HG03342 (cell line): ENCODE results near the gene LONP2.
"Not testable (repeated sequence)": the region's sequence is repeated elsewhere in the genome, so short reads cannot be mapped to it uniquely, and the experiment has no call there.

Experiments
- ATAC-seq: cut with Tn5 transposase; IDR thresholded peaks from one replicate; pipeline ENCODE4 v1.9.1; 2021; ENCODE audit warnings: mild to moderate bottlenecking, moderate library complexity; ENCODE audit not compliant: unreplicated experiment

LONP2 gene

DNA sequence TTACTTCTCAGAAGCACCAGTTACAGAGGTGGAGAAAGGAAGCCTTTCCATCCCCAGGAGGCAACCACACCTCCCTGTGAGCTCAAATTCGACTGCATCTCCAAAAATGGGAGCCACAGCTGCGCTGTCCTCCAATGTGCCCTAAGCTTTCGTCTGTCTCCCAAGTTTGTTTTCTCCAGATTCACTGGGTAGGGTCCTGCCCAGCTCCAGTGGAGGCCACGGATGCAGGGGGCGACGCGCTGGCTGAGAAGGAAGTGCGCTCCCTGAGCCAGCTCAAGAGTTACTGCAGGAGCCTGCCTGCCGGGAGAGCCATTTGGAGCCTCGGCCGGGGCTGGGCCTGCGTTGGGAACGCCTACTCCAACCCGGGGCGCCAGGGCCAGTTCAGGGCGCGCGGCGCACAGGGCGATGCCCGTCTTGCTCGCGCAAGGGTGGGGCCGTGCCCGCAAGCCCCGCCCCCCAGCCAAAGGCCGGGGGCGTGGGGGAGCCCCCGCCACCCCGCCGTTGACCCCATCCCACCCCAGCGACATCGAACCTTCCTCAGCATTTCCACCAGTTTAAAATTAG, 121.6 kb downstream of the LONP2 start:
- peak; percentile 91 for ATAC-seq

DNA sequence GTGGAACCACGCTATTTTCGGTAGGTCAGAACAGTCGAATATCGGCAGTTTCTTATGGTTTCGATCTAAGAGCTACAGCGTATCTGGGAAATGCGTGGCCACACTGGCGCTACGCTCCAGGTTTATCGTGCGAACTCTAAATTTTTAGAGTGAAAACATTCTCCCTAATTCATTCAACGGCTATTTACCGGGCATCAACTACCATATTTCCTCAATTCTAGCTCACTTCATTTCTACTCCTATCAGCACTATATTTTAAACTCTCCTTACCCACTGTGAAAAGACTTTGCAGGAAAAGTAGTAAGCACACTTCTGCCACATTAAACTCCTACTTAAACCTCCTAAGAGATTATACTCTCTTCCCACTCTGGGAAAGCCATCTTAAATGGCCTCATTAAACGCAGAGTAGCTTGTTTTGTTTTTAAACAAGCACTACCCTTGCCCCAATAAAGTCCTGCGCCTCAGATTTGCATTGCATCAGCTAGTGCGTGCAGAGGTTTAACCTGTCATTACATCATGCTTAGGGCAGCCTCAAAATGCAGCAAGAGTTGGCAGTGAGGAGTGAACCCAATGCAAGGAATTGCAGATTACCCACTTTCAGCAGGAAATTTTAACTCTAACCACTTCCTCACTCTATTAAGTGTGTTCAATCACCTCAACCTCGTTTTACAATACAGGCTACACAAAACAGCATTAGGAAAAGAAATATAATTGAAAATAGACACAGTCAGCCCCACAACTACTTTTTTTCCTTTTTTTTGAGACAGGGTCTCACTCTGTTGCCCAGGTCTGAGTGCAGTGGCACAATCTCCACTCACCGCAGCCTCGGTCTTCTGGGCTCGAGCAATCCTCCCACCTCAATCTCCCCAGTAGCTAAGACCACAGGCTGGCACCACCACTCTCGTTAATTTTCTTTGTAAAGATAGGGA, 122.3 kb downstream of the LONP2 start:
- ATAC-seq: peak; percentile 56

DNA sequence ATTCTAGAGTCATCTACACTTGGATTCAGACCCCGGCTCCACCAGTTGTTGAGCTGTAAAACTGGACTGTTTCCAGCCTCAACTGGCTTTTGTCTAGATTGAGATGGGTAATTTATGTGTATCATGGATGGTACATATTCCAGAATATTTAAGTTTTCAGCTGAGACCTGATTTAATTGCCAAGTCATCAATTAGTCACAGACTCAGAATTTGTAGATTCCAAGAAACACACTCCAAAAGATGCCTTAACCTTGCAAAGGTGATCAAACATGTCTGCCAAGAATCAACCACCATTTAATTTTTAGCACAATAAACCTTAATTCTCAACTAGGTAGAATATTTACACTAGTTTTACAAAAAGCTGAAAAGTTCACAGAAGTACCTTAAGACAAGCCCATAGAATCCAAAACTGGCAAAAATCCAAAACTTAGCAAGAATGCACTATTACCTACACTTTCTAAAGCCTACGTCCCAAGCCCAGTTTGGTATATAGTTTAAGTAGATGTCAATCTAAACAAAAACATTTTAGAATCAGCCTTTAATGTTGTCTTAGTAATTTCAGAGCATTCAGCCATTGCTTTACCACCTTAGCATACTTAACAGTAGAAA, 123.4 kb downstream of the LONP2 start:
- no peak for ATAC-seq

DNA sequence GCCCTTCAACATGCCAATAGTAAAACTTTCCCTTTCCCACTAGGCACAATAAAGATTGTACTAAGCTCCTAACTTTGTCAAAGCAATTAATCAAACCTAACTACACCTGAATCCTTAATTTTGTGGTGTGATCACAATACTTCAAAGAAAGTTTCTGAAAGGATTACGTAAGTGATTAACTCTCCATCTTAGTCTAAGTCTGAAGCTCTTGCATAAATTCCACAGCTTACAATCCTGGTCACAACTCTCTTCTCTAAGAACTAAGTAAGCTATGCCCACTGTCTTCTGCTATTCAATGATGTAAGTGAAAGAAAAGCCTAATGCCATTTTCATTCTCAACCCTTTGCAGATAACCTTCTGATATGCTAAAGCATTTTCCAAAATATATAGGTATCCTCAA, 125.7 kb downstream of the LONP2 start:
- no peak for ATAC-seq

DNA sequence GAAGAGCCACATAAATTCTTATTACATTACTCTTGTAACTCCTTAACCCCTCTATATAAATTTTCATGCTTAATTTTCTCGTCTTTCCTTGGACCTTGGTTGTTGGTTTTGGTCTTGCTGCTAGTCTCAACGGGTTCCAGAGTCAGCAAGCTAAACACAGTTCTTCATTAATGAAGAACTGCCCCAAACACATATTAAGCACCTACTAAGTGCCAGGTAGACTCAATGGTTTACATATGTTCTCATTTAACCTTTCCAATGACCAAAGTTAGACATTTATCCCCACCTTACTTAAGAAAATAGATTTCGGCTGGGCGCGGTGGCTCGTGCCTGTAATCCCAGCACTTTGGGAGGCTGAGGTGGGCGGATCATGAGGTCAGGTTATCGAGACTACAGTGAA, 126.1 kb downstream of the LONP2 start:
- no peak for ATAC-seq

DNA sequence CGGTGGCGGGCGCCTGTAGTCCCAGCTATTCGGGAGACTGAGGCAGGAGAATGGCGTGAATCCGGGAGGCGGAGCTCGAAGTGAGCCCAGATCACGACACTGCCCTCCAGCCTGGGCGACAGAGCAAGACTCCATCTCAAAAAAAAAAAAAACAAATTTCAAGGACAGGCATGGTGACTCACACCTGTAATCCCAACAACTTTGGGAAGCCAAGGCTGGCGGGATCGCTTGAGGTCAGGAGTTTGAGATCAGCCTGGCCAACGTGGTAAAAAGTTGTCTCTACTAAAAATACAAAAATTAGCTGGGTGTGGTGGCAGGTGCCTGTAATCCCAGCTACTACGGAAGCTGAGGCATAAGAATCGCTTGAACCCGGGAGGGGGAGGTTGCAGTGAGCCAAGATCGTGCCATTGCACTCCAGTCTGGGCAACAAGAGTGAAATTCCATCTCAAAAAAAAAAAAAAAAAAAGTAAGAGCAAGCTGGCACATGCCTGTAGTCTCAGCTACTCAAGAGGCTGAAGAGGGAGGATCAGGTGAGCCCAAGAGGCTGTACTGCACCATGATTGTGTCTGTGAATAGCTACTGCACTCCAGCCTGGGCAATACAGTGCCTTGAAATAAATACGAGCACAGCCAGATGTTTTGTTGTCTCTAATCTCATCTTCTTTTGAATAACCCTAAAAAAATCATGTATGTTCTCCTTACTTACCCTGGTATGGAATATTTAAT, 126.7 kb downstream of the LONP2 start:
- ATAC-seq: not testable (repeated sequence)

DNA sequence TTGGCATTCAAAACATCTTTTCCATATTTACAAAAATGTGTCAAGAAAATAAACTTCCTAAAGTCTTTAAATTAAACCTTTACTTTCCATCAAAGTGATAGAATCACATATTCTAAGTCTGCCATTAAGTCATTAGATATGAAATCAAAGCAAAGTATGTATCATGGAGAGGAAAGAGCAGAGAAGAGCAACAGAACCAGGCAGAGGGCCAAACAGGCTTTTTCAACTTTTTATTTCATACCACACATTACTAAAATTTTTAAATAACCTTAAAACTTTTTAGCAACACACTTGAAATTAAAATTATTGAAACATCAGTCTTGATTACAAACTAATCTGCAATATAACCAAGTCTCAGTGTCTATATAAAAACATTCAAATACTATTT, 127.3 kb downstream of the LONP2 start:
- no peak for ATAC-seq

DNA sequence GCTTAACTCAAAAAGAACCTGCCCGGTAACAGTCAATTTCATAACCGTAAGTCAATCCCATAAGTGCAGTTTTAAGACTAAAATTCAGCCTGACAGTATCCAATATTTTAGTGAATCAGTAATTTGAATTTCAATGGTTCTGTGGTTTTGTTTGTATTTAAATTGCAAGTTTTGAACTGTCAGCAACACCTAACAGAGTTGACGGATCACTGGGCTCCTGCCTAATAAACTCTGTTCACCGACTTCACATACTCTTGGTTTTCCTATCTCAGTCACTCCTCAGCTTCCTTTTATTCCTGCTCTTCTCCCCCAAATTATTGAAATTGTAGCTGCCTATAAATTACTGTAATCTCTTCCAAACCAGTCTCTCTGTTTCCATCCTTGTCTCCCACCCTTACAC, 128.6 kb downstream of the LONP2 start:
- ATAC-seq: no peak

DNA sequence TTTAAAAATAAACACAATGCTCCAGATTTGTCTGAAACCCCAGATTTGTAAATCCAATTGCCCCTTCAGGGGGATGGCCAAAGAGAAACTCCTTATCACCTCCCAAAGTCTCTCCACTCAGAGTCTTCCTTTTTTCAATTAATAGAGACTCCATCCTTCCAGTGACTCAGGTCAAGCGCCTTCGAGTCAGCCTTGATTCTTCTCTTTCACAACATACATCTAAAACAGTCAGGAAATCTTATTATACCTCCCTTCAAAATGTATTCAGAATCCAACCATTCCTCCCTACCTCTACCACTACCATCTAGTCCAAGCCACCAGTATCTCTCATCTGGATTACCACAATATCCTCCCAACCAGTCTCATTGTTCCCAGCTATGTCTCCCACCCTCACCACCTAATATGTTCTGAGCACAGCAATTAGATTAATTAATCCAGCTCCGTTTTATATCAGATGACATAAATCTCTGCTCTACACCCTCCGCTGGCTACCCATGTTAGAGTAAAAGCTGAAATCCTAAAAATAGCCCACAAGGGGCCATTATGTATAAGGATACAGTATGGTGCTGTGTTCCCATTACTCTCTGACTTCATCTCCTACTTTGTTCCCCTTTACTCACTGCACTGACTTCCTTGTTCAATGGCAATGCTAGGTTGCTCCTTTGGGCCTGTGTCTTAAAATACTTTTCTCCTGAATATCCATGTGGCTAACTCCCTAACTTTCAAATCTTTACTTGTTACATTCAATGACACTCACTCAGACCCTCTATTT, 129.3 kb downstream of the LONP2 start:
- ATAC-seq: no peak

DNA sequence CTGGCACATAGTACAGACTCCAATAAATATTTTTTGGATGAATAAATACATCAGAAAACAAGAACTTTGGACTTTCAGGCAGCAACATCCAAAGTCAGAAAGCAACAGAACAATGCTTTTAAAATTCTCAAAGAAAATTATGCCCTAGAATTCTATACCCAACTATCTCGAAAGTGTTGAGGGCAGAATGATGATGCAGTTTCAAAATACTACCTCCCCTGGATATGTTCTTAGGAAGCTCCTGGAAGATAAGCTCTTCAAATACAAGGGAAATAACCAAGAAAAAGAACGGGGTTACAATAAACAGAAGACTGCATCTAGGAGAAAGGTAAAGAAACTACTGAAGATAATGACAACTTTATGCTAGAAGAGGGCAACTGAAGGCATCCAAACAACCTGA, 130.2 kb downstream of the LONP2 start:
- no peak for ATAC-seq

DNA sequence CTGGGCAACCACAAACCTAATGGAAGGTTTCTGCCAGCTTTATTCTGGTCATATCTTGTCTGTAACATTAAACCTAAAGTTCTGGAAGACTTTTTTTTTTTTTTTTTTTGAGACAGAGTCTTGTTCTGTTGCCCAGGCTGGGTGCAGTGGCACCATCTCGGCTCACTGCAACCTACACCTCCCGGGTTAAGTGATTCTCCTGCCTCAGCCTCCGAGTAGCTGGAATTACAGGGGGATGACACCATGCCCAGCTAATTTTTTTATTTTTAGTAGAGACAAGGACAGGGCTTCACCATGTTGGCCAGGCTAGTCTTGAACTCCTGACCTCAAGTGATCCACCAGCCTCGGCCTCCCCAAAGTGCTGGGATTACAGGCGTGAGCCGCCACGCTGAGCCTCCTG, 133.2 kb downstream of the LONP2 start:
- ATAC-seq: not testable (repeated sequence)

DNA sequence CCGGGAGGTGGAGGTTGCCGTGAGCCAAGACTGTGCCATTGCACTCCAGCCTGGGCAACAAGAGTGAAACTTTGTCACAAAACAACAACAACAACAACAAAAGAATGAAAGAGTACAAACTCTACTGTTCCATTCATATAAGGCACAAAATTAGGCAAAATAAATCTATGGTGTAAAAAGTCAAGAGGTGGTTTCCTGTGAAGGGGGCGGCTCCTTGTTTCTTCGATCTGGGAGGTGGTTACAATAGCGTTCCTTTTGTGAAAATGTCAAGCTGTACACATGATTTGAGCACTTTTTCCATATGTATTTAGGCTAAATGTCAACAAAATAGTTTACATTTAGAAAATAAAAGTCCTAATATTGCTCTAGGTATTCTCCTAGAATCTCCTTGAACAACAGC, 134.2 kb downstream of the LONP2 start:
- no peak for ATAC-seq

DNA sequence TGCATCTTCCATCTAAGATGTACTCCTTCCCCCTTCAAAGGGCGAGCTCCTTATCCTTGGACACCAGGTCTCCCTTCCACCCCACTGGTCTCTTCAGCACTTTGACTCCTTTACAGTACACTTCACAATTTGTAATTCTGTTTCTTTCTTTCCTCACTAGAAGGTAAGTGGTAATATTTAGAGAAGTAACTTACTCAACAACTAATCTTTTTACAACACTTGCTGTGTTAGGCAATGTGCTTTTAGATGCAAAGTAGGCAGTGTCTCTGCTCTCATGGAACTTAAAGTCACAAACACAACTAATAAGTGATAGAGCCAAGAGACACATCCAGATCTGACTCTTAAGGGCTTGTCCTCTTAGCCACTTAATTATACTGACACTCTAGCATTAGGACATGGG, 134.7 kb downstream of the LONP2 start:
- no peak for ATAC-seq

DNA sequence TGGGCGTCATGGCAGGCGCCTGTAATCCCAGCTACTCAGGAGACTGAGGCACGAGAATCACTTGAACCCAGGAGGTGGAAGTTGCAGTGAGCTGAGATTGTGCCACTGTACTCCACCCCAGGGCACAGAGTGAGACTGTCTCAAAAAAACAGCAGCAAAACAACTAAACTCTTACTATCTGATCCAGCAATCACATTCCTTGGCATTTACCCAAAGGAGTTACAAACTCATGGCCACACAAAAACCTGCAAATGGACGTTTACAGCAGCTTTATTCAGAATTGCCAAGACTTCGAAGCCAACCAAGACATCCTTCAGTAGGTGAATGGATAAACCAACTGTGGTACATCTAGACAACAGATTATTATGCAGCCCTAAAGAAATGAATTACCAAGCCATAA, 137.1 kb downstream of the LONP2 start:
- no peak for ATAC-seq

DNA sequence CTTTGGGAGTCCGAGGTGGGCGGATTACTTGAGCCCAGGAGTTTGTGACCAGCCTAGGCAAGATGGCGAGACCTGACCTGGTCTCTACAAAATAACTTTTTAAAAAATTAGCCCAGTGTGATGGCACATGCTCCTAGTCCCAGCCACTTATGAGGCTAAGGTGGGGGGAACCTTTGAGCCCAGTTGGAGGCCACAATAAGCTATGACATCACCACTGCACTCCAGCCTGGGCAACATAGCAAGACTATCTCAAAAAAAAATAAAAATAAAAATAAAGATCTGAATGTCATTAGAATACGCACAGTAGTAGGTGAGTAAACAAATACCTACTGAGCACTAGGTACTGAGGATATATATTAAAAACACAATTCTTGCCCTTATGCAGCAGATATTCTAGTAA, 138.0 kb downstream of the LONP2 start:
- ATAC-seq: no peak

DNA sequence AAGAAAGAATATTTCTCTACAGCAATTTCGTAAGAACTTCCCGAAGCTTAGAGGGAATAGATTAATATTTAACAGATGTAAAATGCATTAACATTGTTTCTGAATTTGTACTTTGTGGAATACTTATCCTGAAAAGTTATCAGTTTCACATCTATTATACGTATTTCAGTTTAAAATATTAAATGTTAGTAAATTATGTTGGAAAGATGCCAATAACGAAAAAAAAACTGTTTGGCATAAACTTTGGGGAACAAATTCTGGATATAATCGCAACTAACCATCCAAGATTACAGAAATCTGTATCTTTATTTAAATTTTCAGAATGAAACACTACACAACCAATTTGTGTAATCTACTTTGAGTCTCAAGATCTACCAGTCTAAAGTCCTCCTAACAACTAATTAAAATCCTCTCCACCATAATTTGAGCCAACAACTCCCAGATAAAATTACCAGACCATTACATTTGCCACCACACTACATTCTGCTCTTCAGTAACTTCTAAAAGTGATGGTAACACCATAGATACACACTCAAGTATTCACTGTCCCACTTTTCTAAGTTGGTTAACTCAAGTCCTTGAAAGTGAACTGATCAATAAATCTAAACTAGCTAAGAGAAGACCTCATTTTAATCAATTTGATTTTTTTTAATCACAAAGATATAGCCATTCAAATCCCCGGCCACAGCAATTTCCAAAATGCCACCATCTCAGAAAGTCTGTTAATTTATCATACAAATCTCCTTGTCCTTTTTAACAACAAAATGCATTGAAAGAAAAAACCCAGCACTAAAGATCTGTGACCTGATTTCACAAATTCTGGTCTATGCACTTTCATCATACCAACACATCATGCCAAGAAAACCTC, 139.1 kb downstream of the LONP2 start:
- ATAC-seq: no peak

DNA sequence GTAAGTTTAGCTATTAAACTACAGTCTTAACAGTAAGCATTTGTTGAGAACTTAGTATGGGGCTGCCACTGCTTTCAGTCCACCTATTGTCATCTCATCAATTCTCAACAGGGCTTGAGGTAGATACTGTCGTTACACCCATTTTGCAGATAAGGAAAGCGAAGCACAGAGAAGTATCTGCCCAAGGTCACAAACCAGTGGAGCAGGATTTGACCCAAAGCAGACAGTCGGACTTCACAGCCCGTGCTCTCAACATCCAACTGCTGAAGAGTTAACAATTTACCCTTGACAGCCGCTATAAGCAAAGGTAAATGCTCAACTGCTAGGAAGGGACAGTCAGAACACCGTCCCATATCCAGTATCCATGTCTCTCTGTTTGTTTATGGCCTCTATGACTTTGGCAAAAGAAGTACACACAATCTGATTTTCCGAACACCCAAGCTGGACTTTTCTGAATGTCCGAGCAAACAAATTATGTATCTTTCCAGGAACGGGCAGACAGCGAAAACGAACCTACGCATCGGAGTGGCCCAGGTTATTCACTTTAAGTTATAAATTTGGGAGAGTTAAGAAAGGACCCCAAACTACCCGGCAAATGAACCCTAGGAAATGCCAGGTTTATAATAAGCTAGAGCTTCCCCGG, 139.9 kb downstream of the LONP2 start:
- no peak for ATAC-seq

DNA sequence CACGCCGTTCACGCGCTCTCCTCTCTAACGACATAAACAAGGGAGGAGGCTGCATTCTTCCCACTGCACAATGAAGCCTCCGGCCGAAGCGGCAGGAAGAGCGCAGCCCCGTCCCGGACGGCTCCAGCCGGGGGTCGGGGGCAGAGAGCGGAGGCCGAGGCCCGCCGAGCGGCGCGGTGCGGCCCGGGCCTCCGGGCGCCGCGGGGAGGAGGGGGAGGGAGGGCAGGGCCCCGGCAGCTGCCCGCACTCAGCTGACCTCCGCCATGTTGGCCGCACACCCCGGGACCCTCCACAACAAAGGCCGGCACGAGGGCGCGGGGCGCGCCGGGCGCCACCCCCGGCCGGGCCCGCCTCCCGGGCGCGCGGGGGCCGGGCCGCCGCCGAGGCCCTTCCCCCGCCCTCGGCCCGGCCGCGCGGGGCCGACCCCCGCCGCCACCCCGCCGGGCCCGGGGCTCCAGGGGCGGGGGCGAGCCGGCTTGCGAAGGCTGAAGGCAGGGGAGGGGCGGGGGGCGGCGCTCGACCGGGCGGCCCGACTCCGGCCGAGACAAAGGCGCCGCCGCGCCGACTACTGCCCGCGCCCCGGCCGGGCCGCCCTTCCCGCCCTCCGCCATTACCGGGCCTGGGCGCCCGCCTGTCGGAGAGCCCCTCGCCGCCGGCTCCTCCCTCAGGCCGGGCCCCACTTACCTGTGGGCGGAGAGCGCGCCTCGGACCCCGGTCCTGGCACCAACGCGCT, 140.6 kb downstream of the LONP2 start:
- ATAC-seq: peak; percentile 54
